GM19025 (cell line): ENCODE results near the gene LOXL3.
"Not testable (repeated sequence)": the region's sequence is repeated elsewhere in the genome, so short reads cannot be mapped to it uniquely, and the experiment has no call there.

Experiments
- ATAC-seq: cut with Tn5 transposase; IDR thresholded peaks from one replicate; pipeline ENCODE4 v1.9.1; 2021; ENCODE audit warnings: mild to moderate bottlenecking, low read depth, moderate library complexity; ENCODE audit not compliant: unreplicated experiment

Gene LOXL3

DNA sequence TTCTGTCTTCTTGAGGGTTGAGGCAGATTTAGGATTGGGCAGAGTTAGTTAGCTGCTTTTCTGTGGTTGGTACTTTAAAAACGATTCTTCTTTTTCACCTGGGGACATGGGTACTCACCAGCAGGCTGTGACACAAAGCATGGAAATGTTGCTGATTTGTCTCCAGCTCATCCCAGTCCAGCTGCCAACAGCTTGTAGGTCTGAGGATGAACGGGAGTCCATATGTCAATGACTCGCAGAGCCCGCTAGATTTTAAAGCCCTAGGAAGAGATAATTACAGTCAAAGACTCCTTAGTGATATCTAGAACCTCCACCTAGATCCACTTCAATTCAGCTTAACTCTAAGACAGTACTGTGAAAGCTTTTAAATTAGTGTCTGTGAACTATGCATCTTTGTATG, 21.6 kb upstream of the LOXL3 start:
- ATAC-seq: no peak

DNA sequence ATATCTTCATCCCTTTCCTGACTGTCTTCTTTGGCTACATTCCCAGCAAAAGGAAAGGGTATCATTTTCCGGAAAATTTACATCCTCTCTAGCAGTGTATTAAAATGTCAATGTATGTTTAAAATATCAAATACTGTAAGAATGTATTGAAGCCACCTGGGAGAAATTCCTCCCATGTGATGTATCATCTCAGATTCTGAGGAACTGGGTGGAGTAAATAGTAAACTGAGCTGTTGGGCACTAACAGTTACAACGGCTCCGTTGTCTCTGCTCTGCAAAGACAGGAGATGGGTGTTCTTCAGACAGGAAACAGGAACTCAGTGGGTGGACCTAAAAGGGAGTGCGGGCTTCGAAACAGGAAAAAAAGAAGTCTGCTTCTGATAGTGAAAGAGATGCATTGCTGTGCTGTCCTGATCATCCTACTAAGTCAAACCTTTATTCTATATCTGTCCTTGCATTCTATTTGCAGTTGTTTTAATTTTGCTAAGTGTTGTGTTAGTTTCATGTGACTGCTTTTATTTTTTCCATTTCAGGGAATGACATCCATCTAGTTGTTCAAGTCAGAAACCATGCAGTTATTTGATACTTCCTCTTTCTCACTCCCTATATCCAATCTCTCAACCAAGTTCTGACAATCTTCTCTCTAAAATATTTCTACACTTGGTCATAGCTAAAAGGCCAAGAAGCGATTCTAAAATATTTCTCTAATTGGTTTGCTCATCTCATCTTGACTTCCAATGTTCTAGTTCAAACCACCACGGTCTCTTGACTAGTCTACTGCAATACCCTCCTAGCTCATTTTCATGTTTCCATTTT, 20.2 kb upstream of the LOXL3 start:
- peak; percentile 42 for ATAC-seq

DNA sequence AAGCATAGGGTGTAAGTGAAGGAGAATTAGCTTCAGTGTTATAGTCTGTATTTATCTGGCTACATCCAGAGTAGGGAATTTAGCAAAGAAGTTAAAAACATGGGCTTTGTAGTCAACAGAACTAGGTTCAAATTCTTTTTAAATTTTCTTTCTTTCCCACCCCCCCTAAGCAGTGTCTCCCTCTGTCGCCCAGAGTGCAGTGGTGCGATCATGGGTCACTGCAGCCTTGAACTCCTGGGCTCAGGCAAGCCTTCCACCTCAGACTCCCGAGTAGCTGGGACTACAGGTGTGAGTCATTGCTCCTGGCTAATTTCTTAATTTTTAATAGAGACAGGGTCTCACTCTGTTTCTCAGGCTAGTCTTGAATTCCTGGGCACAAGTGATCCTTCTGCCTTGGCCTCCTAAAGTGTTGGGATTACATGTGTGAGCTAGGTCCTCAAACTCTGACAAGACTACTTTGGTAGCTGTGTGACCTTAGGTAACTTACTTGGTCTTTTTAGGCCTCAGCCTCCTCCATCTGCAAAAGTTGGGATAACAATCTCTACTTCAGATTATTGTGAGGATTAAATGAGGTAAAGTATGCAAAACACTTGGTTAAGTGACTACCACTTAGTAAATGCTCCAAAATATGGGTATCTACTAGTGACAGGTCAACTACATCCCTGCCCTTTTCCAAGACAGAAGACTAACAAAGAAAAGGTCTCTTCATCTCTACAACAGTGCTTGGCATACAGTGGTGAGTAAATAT, 18.6 kb upstream of the LOXL3 start:
- ATAC-seq: no peak

DNA sequence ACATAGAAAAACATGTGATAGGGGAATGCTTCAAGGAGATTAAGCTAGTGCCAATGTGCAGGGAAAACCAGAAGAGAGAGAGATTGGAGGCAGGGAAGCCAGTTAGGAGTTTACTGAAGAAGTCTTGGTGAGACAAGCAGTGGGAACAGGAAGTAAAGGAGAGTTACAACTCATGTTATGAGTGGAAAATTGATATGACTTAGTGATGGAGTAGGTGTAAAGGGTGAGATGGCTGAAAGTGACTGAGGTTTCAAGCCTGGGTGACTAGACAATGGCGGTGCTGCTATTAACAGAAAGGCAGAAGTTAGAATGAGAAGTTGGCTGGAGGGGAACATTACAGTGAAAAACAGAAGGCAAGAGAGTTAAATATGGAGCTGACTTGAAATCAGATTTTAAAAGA, 17.3 kb upstream of the LOXL3 start:
- peak; percentile 65 for ATAC-seq

DNA sequence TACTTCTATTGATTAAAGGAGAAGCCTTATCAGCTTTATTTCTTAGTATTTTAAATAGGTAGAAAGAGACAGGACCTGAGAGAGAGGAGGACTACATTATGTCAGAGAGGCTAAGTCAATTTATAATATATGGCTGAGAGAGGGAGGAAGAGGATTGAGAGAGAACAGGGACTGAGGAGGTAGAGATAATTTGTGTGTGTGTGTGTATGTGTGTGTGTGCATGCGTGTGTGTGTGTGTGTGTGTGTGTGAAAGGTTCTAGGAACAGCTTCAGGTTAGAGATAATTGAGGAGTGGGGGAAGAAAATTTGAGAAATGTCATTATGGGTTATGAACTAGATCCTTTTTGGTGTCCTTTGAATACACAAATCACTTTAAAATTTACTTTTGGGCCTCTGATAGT, 15.9 kb upstream of the LOXL3 start:
- no peak for ATAC-seq

DNA sequence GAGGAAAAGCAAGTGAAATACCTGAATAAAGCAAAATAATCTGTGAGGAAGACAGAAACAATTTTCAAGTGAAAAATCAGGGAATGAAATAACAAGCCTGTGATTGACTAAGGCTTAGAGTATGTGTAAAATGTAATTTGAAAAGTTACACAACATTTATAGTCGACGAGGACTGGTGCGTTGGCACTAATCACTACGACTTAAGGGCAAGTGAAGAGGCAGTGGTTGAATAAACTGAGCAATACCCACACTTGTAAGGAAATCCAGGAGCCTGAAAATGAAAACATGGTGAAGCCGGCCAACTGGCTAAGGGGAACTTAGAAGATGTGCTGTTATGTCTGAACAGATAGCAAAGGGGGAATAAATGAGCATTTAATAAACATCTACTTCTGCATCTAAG, 14.1 kb upstream of the LOXL3 start:
- ATAC-seq: no peak

DNA sequence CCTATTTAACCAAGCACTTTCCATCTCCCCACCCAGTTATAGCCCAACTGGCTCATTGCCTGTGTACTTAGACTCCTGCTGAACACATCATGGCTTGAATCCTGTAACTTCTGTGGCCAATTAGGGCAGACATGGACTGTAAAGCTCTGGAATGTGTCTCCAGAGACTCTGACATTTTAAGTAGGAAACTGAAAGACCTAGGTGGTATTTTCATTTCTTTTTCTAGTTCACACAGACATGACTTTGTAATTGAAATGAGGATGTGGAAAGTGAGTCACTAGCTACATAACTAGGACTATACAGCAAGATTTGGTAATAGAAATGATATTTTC, 13.0 kb upstream of the LOXL3 start:
- ATAC-seq: no peak

DNA sequence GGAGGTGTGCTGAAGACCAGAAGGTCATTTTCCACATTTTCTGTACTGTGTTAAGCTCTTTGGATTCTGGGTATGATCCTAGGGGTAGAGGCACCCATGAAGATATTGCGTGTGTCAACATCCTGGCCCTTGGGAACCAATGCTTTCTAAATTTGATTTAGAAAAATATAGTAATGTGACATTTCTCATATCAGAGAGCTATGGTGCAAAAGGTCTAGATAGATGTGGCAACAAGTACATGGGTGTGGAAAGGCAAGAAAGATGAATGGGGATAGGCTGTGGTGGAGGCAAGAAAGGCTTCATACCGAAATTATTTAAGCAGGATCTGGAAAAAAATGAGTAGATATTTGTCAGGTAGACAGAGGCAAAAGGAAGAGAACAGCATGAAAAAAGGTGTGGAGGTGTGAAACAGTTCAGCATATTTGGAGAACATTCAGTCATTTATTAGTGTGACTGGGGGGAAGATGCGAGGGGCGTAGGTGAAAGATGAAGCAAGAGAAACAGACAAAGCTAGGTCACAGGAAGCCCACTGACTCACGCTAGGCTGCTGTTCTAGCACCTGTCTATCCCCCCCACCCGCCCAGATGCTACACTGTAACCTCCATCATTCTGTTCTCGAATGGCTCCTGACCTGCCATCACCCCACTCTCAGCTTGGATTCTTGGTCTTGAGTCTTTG, 12.5 kb upstream of the LOXL3 start:
- ATAC-seq: no peak

DNA sequence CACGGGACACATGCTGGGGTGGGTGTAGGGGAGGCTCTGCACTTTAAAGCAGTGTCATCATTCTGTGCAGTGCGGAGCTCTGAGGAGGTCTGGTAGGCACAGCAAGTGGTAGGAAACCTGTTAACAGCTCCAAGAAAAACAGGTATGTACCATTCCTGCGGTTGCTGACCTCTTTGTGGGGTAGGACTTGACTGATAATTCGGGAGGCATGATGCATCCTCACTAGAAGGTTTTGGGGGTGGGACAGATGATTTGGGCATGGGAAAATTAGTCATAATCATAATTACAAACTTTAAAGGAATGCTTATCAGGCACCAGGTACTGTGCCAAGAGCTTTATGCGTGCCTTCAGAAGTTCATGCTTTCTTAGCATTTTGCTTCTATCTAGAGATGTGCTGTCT, 10.5 kb upstream of the LOXL3 start:
- no peak for ATAC-seq

DNA sequence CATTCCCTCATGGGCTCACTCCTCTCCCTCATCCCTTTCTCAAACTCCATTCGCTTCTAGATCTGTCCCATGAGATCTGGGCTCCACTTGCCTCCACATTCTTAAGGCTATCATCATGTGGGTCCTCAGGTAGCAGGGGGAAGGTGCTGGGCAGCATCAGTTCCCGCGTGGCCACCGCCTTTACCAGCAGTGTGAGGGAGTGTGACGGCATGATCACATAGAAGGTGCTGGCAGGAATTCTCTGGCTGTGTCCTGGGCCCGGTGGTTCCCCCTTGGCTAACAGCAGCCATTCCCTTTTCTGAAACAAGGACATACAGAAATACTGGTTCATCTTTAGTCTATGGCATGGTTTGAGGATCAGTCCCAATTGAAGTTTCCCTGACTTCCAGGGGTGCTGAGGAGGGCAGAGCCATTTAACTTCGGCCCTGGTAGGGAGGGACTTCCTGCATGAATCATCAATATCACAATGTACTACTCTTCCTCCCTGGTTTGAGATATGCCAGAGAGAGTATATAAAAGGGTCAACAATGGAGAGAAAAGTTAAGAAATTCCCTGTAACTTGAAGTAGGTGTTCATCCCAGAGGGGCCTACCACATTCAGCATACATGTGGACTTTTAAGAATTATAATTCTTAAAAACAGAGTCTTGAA, 8.5 kb upstream of the LOXL3 start:
- no peak for ATAC-seq

DNA sequence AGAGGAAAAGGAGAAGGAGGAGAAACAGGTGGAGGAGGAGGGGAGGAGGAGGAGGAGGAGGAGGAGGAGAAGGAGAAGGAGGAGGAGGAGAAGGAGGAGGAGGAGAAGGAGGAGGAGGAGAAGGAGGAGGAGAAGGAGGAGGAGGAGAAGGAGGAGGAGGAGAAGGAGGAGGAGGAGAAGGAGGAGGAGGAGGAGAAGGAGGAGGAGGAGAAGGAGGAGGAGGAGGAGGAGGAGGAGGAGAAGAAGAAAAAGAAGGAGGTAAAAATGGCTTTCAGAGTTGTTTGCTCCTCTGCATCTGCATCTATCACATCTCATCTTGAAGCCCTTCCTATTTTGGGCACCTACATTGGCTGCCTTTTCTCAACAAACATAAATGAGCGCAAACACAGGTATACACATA, 7.3 kb upstream of the LOXL3 start:
- not testable (repeated sequence) for ATAC-seq

DNA sequence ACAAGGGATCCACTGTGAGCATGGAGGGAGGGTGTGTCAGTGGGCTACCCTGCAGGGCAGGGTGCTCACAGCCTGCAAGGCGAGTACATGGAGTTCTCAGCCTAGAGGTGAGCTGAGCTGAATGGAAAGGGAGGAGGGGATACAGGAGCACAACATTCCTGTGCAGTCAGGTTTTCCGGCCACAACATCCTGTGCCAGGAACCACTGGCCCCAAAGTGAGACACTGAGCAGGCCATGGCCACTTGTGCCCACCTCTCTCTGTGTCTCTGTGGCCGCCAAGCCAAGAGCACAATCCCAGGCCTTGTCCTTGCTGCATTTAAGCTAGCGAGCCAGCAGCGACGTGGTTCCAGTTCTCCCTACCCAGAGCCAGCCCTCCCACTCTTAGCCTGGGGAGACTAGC, 6.8 kb upstream of the LOXL3 start:
- no peak for ATAC-seq

DNA sequence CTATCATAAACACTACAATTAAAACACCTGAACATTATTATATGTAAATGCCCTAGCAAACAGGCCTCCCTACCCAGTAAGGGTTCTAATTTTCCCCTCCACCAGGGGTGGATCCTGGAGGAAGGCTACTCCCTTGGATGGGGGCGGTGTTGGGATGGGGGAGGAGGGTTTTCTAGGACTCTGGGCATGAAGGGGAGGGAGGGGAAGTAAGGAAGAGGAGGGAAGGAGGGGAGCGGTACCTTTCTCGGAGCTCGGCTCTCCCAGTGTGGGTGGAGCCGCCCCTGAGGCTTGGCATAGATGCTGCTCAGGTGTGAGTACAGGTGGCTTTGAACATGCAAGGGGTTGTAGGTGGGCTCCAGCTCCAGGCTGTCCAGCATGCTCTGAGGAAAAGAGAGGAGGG, 6.2 kb upstream of the LOXL3 start:
- no peak for ATAC-seq

DNA sequence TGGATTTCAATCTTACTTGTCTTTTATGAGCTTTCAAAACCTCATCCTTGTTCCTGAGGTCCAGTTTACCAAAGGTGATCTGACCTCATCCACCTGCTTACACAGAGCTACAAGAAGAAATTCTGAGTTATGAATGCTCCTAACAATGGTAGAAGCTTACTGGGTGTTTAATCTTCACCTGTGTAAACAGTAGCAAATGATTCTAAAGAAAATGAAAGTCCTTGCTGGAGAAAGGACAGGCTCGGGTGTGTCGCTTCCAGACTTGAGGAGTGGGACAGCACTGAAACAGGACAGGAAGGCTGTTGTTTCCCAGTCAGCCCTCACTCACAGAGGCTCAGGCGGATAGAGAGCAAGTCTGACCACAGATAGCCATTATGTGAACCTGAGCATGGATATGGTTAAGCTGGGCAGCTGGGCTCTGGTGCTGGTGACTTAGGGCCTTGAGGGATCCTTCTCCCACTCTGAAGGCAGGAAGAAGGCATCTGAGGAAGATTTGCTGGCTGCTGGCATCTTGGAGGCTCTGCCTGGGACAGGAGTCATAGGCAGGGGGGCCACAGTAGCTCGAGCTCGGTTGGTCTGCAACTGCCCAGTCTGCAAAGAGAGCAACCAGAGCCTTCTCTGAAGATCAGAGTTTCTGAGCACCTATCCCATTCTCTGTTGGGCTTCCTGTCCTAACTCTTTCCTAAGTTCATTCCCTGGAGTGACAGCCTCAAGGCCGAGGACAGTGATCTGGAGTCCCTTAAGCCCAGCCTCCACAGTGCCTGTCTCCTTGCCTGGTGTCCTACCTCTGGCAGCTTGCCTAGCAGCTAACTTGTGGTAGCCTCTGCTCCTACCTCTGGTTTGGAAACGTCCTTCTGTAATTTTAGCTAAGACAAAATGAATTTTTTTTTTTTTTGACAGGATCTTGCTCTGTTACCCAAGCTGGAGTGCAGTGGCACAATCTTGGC, 4.8 kb upstream of the LOXL3 start:
- ATAC-seq: no peak

DNA sequence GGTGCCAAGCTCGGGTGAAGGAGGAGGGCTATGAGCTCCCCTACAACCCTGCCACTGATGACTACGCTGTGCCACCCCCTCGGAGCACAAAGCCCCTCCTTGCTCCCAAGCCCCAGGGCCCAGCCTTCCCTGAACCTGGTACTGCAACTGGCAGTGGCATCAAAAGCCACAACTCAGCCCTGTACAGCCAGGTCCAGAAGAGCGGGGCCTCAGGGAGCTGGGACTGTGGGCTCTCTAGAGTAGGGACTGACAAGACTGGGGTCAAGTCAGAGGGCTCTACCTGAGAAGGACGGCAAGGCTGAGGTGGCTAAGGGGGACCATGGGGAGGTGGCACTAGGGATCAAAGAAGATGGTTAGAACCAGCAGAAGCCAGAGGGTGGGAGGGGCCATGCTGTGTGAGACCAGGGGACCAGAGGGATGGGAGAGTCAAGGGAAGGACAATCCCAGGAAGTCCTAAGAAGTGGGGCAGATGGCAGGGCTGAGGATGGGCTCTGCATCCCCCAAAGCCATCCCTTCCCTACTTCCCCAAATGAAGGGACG, 3.2 kb upstream of the LOXL3 start:
- ATAC-seq: no peak

DNA sequence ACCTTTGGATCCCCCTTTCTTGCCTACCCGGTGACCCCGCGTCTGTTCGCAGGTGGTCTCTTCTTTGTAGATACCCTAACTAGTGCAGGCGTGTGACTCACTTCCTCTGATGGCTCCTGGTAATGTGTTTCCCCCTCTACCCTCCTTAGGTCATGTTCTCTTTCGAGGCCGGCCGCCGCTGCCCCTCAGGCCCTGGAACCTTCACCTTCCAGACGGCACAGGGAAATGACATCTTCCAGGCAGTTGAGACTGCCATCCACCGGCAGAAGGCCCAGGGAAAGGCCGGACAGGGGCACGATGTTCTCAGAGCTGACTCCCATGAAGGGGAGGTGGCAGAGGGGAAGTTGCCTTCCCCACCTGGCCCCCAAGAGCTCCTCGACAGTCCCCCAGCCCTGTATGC, 2.4 kb upstream of the LOXL3 start:
- ATAC-seq: no peak

DNA sequence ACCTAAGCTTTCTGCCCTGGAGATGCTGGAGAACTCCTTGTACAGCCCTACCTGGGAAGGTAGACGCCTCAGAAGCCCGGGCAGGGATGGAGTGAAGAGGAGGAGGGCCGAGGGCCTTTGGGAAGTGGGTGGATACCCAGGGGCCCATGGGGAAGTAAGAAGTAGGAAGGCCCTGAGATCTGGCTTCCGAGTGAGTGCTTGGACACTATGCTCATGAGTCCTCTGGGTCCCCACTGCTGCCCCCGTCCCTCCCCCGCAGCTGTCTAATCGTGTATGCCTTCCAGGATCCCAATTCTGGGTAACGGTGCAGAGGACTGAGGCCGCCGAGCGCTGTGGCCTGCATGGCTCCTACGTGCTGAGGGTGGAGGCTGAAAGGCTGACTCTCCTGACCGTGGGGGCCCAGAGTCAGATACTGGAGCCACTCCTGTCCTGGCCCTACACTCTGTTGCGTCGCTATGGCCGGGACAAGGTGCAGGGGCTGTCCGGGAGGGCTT, 1.9 kb upstream of the LOXL3 start:
- ATAC-seq: no peak

DNA sequence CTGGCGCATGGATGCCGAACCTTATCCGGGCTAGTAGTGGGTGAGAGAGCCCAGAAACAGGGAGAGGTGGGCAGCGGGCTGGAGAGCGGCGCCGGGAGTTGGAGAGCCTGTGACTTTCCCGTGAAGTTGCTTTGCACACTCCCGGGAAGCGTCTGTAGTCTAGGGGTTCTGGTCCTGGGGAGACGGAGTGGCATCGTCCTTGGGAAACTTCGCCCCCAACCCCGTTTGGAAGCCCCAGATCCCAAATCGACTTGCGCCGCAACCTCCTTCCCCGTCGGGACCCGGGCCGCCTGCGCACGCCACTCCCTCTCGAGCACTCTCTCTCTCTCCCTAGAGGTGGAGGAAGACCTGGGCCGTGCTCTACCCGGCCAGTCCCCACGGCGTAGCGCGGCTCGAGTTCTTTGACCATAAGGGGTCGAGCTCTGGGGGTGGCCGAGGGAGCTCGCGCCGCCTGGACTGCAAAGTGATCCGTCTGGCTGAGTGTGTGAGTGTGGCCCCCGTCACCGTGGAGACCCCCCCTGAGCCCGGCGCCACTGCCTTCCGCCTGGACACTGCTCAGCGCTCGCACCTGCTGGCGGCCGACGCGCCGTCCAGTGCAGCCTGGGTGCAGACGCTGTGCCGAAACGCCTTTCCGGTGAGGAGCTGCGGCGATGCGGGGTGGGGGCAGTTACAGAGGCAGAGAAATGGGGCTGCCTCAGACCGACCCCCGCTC, 1.2 kb upstream of the LOXL3 start:
- ATAC-seq: peak; percentile 39
